HCT116 (cell line): ENCODE data around the gene PTBP3. TPM values are rescaled to one million over a fixed set of nuclear protein-coding genes. Genes with fewer than 3 reads are reported as not detected.

ENCODE experiments used
- ATAC-seq: fragments of 200-7000 bp; cut with Tn5 transposase; 2 replicates; pipeline ENCODE4 v1.9.1; 2020; ENCODE audit warnings: mild to moderate bottlenecking, moderate library complexity
- BruUV-seq: library from RNA; stranded (reverse); fragments of 400-500 nt; replicated peaks from 2 replicates; lab custom pipeline; 2021; lab: Mats Ljungman, UMichigan
- CTCF ChIA-PET: fragments of 300-600 bp; sonication (Branson Sonifier 250); formaldehyde crosslinking; loops from one replicate; lab custom pipeline; 2021; ENCODE audit warnings: antibody characterized with exemption; lab: Charles Lee
- POLR2A ChIA-PET: fragments of 300-600, 350-600 bp; sonication (Branson Sonifier 250); formaldehyde crosslinking; loops from one replicate; lab custom pipeline; 2021; ENCODE audit warnings: antibody characterized with exemption; lab: Charles Lee
- RAD21 ChIA-PET, 2 experiments: fragments of 300-600 bp; sonication (Branson Sonifier 250); formaldehyde crosslinking; loops; one replicate each; lab custom pipeline; 2023; ENCODE audit warnings: low total read pairs in 2 of 2; ENCODE audit not compliant: uncharacterized antibody in 2 of 2, unreplicated experiment in 2 of 2, low non-redundant PET in 1 of 2; lab: Charles Lee
- DNase-seq: peaks from one replicate; pipeline ENCODE4 v3.0.0-alpha.2; 2010; ENCODE audit warnings: low read depth, low spot score
- H2AFZ ChIP-seq: fragments of 200-600 bp; shearing (Covaris generic), sonication (generic); 2 replicates; pipeline ENCODE4 v1.6.1; 2017; ENCODE audit warnings: low read depth, mixed run types, mixed read lengths, antibody characterized with exemption, low read length; ENCODE audit not compliant: poor library complexity, severe bottlenecking
- H3K27ac ChIP-seq: 2 replicates; pipeline ENCODE4 v1.5.1; 2012; ENCODE audit warnings: low read depth, low read length
- H3K27me3 ChIP-seq: fragments of 200-600 bp; sonication (generic); 2 replicates; pipeline ENCODE4 v1.6.1; 2016; ENCODE audit warnings: mixed run types, low read length, mixed read lengths; ENCODE audit not compliant: insufficient read depth
- H3K36me3 ChIP-seq, 2 experiments: fragments of 200-500 bp in 1 of 2; fragments of 200-600 bp in 1 of 2; sonication (Bioruptor generic) in 1 of 2; sonication (generic) in 1 of 2; 2 replicates each; pipeline versions ENCODE4 v1.5.1 to v1.6.1; 2014 to 2016; ENCODE audit warnings: low read length in 2 of 2, inconsistent platforms in 1 of 2, mixed read lengths in 1 of 2, mixed run types in 1 of 2; ENCODE audit not compliant: insufficient read depth in 2 of 2, control insufficient read depth in 1 of 2
- H3K4me1 ChIP-seq, 2 experiments: fragments of 200-600 bp in 1 of 2; sonication (generic) in 1 of 2; 2 replicates each; pipeline versions ENCODE4 v1.5.1 to v1.6.1; 2012 to 2017; ENCODE audit warnings: low read length in 2 of 2, inconsistent platforms in 1 of 2, mild to moderate bottlenecking in 1 of 2, mixed read lengths in 1 of 2, mixed run types in 1 of 2, moderate library complexity in 1 of 2; ENCODE audit not compliant: insufficient read depth in 2 of 2, control insufficient read depth in 1 of 2
- H3K4me2 ChIP-seq: fragments of 200-600 bp; sonication (generic); 2 replicates; pipeline ENCODE4 v1.6.1; 2017; ENCODE audit warnings: mixed run types, low read length, mixed read lengths
- H3K4me3 ChIP-seq, 2 experiments: fragments of 200-600 bp in 1 of 2; sonication (generic) in 1 of 2; replicated peaks in 1 of 2; 2 replicates each; pipeline ENCODE4 v1.5.1; 2011 to 2016; ENCODE audit warnings: low read length in 2 of 2, control low read depth in 1 of 2, low read depth in 1 of 2, mild to moderate bottlenecking in 1 of 2, mixed read lengths in 1 of 2, mixed run types in 1 of 2
- H3K79me2 ChIP-seq: fragments of 200-600 bp; sonication (generic); 2 replicates; pipeline ENCODE4 v1.6.1; 2017; ENCODE audit warnings: mild to moderate bottlenecking, mixed run types, low read length, moderate library complexity, mixed read lengths; ENCODE audit not compliant: insufficient read depth
- H3K9ac ChIP-seq: fragments of 200-600 bp; sonication (generic); 2 replicates; pipeline ENCODE4 v1.6.1; 2016; ENCODE audit warnings: low read length, mixed read lengths
- H3K9me2 ChIP-seq: fragments of 200-600 bp; sonication (generic), shearing (Covaris generic); 2 replicates; pipeline ENCODE4 v1.6.1; 2017; ENCODE audit warnings: mixed run types, mild to moderate bottlenecking, moderate library complexity; ENCODE audit not compliant: insufficient read depth
- H3K9me3 ChIP-seq, 2 experiments: fragments of 200-500 bp in 1 of 2; fragments of 200-600 bp in 1 of 2; sonication (Bioruptor generic) in 1 of 2; sonication (generic) in 1 of 2; 2 replicates each; pipeline ENCODE4 v1.6.1; 2014 to 2017; ENCODE audit warnings: low read length in 2 of 2, mixed read lengths in 2 of 2, inconsistent platforms in 1 of 2, low read depth in 1 of 2, mild to moderate bottlenecking in 1 of 2, mixed run types in 1 of 2, moderate library complexity in 1 of 2; ENCODE audit not compliant: control insufficient read depth in 1 of 2, insufficient read depth in 1 of 2
- H4K20me1 ChIP-seq: fragments of 200-600 bp; sonication (generic), shearing (Covaris generic); 2 replicates; pipeline ENCODE4 v1.6.1; 2017; ENCODE audit warnings: mixed run types, mild to moderate bottlenecking, moderate library complexity; ENCODE audit not compliant: insufficient read depth
- ATF3 ChIP-seq: IDR thresholded peaks from 2 replicates; pipeline ENCODE4 v1.6.1; 2012
- CEBPB ChIP-seq: IDR thresholded peaks from 2 replicates; pipeline ENCODE4 v1.6.1; 2012; ENCODE audit warnings: low read depth
- CTCF ChIP-seq, 3 experiments: fragments of 200-600 bp in 1 of 3; sonication (generic) in 1 of 3; IDR thresholded peaks in 2 of 3; conservative IDR thresholded peaks in 1 of 3; 2 replicates each; pipeline ENCODE4 v1.5.1; 2012 to 2017; ENCODE audit warnings: low read depth in 2 of 3, low read length in 2 of 3, antibody characterized with exemption in 1 of 3, borderline replicate concordance in 1 of 3, control low read depth in 1 of 3, mild to moderate bottlenecking in 1 of 3, mixed read lengths in 1 of 3, mixed run types in 1 of 3, moderate library complexity in 1 of 3; ENCODE audit not compliant: insufficient read depth in 1 of 3
- ELF1 ChIP-seq: IDR thresholded peaks from 2 replicates; pipeline ENCODE4 v1.6.1; 2012; ENCODE audit warnings: low read depth, borderline replicate concordance
- EZH2 ChIP-seq: fragments of 200-600 bp; sonication (generic); IDR thresholded peaks from 2 replicates; pipeline ENCODE4 v1.6.1; 2017; ENCODE audit warnings: antibody characterized with exemption, mixed run types
- FOSL1 ChIP-seq: IDR thresholded peaks from 2 replicates; pipeline ENCODE4 v1.6.1; 2012; ENCODE audit warnings: low read depth
- RAD21 ChIP-seq: IDR thresholded peaks from 2 replicates; pipeline ENCODE4 v1.6.1; 2012; ENCODE audit warnings: low read depth, mild to moderate bottlenecking
- SIN3A ChIP-seq: IDR thresholded peaks from 2 replicates; pipeline ENCODE4 v1.6.1; 2012; ENCODE audit warnings: low read depth
- SP1 ChIP-seq: IDR thresholded peaks from 2 replicates; pipeline ENCODE4 v1.6.1; 2012; ENCODE audit warnings: low read depth
- SRF ChIP-seq: IDR thresholded peaks from 2 replicates; pipeline ENCODE4 v1.6.1; 2012; ENCODE audit warnings: low read depth
- ZBTB33 ChIP-seq: IDR thresholded peaks from 2 replicates; pipeline ENCODE4 v1.6.1; 2011; ENCODE audit warnings: mild to moderate bottlenecking, low read length, moderate library complexity; ENCODE audit not compliant: insufficient replicate concordance; ENCODE audit errors: extremely low read depth
- ZNF274 ChIP-seq: fragments of 200-500 bp; sonication (Bioruptor generic); IDR thresholded peaks from 2 replicates; pipeline ENCODE4 v1.6.1; 2014; ENCODE audit warnings: mild to moderate bottlenecking, low read depth, low read length, inconsistent platforms
- intact Hi-C: fragments of 100-400 bp; cut with micrococcal nuclease; formaldehyde crosslinking; loops from 2 replicates; pipeline ENCODE4 v1.10.0; 2022
- total RNA-seq: library from RNA; stranded (reverse); gene quantifications from one replicate; pipeline ENCODE4 v1.2.1, GENCODE V29; 2021; ENCODE audit not compliant: unreplicated experiment
- TF ChIP-seq, protein P1 (sequence below): IDR thresholded peaks from 2 replicates; pipeline ENCODE4 v1.6.1; 2012

PTBP3 gene
- total RNA-seq, 1 experiment from 2014 or later: 102 TPM

DNA sequence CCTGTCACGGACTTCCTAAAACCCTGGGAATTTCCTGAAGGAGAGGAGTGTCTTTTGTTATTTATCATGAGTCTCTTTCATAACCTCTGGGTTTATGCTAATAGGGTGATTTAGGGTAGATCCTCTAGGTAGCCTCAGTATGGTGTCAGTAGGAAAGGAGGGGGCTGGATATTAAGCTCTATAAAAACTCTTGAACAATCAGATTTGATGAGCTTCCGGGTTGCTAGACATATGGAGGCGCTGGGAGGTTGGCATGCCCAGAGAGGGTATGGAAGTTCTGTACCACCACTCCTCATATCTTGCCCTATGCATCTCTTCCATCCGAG, 15.6 kb upstream of the PTBP3 start (continued):
- TF ChIP-seq CTCF (IDR thresholded peaks at IDR 0.05 in 2 of 3, conservative IDR thresholded peaks at IDR 0.05 in 1 of 3; ENCODE audit: borderline replicate concordance in 1 of 3, insufficient read depth in 1 of 3, low read depth in 2 of 3, low read length in 2 of 3) (no peak), SRF (no peak), SP1 (no peak), SIN3A (no peak), ZNF274 (no peak), EZH2 (no peak), FOSL1 (no peak), ELF1 (no peak), ZBTB33 (no peak)

- DNase-seq (no peak), ATAC-seq (no peak)
- intact Hi-C loops: no loop called here
- TF ChIP-seq FOSL1 (no peak), ZBTB33 (no peak), CTCF (IDR thresholded peaks at IDR 0.05 in 2 of 3, conservative IDR thresholded peaks at IDR 0.05 in 1 of 3; ENCODE audit: borderline replicate concordance in 1 of 3, insufficient read depth in 1 of 3, low read depth in 2 of 3, low read length in 2 of 3) (no peak), CEBPB (no peak), EZH2 (no peak), RAD21 (no peak), SIN3A (no peak), SRF (no peak), ZNF274 (no peak), ATF3 (no peak)
- TF ChIP-seq, protein P1, sequence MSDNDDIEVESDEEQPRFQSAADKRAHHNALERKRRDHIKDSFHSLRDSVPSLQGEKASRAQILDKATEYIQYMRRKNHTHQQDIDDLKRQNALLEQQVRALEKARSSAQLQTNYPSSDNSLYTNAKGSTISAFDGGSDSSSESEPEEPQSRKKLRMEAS: no peak
- Histone ChIP-seq H3K9me2 (no peaks in the 10 kb centered on the region), H3K4me1 (no peaks in the 10 kb centered on the region), H3K9me3 (no peaks in the 10 kb centered on the region), H2AFZ (no peak overlapping the region), H4K20me1 (no peaks in the 10 kb centered on the region), H3K4me2 (no peak overlapping the region), H3K36me3 (no peaks in the 10 kb centered on the region), H3K27me3 (no peaks in the 10 kb centered on the region), H3K9ac (no peak overlapping the region), H3K79me2 (no peaks in the 10 kb centered on the region), H3K4me3 (no peak overlapping the region), H3K27ac (no peak overlapping the region)
- ChIA-PET POLR2A (no interaction called here), RAD21 (no interaction called here), CTCF (no interaction called here)
- no TSS peak for BruUV-seq
Observed at GRCh38 chr9:112348257-112349007, 15.0 kb upstream of the PTBP3 start.
